Activated naive CD8-positive, alpha-beta T cell (primary cell): ENCODE measurements around the gene DNAJB8.

Experiments
- H3K27ac Mint-ChIP-seq: one replicate; pipeline ENCODE4 v1.8.0; 2021; ENCODE audit warnings: mixed read lengths
- H3K27me3 Mint-ChIP-seq: one replicate; pipeline ENCODE4 v1.8.0; 2021; ENCODE audit warnings: mixed read lengths
- H3K36me3 Mint-ChIP-seq: one replicate; pipeline ENCODE4 v1.8.0; 2021; ENCODE audit warnings: mixed read lengths
- H3K4me1 Mint-ChIP-seq: one replicate; pipeline ENCODE4 v1.8.0; 2021; ENCODE audit warnings: low read depth, mixed read lengths
- H3K4me3 Mint-ChIP-seq: one replicate; pipeline ENCODE4 v1.8.0; 2021; ENCODE audit warnings: mild to moderate bottlenecking, mixed read lengths
- H3K9me3 Mint-ChIP-seq: one replicate; pipeline ENCODE4 v1.8.0; 2021; ENCODE audit warnings: low read depth, mixed read lengths

DNAJB8 gene

DNA sequence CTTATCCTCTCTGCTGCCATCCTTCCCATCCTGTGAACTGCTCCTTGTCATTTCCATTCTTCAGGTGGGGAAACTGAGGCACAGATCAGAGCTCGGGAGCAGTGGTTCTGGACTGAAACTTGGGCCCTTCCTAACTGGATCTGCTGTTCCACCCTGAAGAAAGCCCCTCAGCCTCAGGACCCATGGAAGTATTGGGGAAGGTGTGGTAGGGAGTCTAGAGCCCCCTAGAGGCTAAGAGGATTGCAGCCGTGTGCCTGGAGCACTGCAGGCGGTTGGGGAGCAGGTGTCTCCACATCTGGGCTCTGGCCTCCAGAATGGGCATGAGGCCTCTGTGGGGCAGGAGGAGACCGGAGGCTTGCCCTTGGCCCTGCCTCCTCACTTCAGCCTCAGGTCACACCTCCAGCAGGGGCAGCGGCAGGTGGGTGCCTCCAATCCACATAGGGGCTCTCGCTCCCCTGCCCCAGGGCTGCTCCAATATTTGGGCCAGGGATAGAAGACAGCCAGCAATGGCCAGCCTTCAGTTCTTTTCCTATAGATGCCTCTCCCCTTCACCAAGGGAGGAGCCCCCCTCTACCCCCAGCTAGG, 28.1 kb downstream of the DNAJB8 start:
- Mint-ChIP-seq H3K4me1 (no peaks in the 10 kb centered on the region), H3K36me3 (no peaks in the 10 kb centered on the region), H3K27ac (no peak overlapping the region), H3K4me3 (no peak overlapping the region), H3K9me3 (no peaks in the 10 kb centered on the region), H3K27me3 (peaks cover 12% of the 10 kb centered on the region)

DNA sequence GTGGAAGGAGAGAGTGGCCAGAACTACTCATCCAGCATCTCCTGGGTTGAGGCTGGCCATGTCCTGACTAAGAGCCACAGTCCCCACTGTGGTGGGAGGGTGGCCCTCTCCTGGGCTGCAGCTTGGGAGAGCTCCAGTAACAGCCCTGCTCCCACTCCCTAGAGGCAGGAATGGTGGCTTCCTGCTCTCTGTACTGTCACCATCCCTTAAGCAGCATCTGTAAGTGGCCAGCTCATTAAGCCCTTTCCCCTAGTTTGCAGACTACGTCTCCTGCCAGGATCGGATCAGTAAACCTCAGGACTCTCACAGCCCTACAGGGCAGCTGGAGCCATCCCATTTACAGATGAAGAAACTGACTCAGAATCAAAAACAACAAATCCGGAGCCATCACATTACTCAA, 30.5 kb downstream of the DNAJB8 start:
- Mint-ChIP-seq H3K4me1 (peaks cover 9% of the 10 kb centered on the region), H3K27me3 (peaks cover 24% of the 10 kb centered on the region), H3K9me3 (no peaks in the 10 kb centered on the region), H3K4me3 (no peak overlapping the region), H3K27ac (no peak overlapping the region), H3K36me3 (no peaks in the 10 kb centered on the region)

- no peak overlapping the region for H3K4me3 Mint-ChIP-seq
Observed at GRCh38 chr3:128435561-128435960, 31.1 kb downstream of the DNAJB8 start.

DNA sequence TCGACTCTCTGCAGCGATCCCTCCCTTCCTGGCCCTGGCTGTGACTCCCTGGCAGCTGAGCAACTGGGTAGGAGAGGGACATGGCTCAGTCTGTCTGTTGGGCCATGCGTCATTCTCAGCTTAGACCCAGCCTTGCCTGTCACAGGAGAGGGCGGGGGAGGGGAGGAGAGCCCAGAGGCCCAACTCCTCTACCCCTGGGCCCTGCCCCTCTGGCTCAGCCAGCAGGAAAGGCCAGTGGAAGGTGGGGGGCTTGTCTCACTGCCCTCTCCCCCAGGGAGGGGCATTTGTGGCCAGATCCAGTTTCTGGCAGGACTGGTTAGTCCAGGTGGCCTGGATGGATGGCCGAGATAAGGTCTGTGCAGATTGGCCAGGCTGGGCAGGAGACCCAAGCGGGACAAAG, 31.6 kb downstream of the DNAJB8 start:
- Mint-ChIP-seq H3K9me3 (no peaks in the 10 kb centered on the region), H3K27ac (no peak overlapping the region), H3K4me3 (no peak overlapping the region), H3K36me3 (peaks cover 3% of the 10 kb centered on the region), H3K4me1 (peaks cover 9% of the 10 kb centered on the region), H3K27me3 (peaks cover 27% of the 10 kb centered on the region)

More at GRCh38 chr3:128435561-128435960, 31.1 kb downstream of the DNAJB8 start:
- Mint-ChIP-seq H3K27ac (no peak overlapping the region), H3K27me3 (peaks cover 25% of the 10 kb centered on the region), H3K9me3 (no peaks in the 10 kb centered on the region), H3K4me1 (peaks cover 9% of the 10 kb centered on the region), H3K36me3 (peaks cover 2% of the 10 kb centered on the region)

DNA sequence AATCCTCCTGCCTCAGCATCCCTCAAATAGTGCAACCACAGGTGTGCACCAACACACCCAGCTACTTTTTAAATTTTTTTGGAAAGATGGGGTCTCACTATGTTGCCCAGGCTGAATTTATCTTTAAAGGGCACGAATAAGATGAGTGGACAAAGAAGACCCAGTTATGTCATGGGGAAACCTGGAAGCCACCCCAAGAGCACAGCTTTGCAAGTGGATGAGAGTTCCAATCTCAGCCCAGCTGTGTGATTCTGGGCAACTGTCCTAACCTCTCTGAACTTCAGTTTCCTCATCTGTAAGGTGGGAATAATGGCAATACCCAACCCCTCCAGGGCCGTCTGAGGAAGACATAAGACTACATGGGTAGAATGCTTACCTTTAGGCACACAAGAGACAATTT, 32.2 kb downstream of the DNAJB8 start:
- no peak overlapping the region for H3K27ac Mint-ChIP-seq
- no peak overlapping the region for H3K4me3 Mint-ChIP-seq
- peaks cover 28% of the 10 kb centered on the region for H3K27me3 Mint-ChIP-seq
- H3K4me1 Mint-ChIP-seq, result peaks cover 9% of the 10 kb centered on the region
- H3K36me3 Mint-ChIP-seq, result peaks cover 3% of the 10 kb centered on the region
- H3K9me3 Mint-ChIP-seq, result no peaks in the 10 kb centered on the region

GRCh38 chr3:128433837-128434165, 32.9 kb downstream of the DNAJB8 start:
- H3K27me3 Mint-ChIP-seq, result peaks cover 24% of the 10 kb centered on the region

DNA sequence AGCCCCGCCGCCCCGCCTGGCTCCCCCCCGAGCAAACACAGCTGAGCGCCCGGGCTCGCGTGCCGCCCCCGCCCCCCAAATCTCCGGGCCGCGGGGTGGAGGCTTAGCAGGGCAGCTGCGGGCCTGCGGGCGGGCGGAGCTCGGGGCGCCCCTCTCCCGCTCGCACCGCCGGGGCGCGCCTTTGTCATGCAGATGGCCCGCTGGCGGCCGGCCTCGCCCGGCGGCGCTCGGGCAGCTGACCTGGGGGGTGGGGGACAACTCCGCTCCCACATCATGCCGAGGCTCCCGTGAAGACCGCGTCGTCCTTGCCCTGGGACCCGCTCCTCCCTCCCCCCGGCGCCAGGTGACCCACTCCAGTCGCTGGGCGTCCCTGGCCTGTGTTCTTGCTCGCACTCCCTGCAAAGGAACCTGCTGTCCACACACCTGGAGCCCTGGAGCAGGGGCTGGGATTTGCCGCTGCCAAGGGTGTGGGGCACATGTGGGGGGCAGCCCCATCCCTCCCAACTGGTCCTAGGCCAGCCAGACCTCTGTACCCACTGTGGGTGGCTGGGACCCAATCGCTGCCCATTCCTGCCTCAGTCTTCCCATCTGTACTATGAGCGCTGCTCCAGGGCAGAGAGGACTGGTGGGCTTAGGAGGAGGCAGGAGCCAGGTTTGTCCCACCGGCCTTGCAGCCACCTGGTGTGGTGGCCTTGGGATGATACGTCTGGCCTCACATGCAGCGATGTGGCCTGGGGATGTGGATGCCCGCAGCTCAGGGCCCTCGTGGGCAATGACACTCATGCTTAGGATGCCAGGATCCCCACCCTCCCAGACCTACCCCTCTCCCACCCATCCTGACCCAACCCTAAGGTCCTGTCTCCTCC, 33.5 kb downstream of the DNAJB8 start:
- Mint-ChIP-seq H3K27me3 (peaks cover 24% of the 10 kb centered on the region), H3K9me3 (no peaks in the 10 kb centered on the region), H3K4me1 (peaks cover 9% of the 10 kb centered on the region), H3K36me3 (peaks cover 3% of the 10 kb centered on the region), H3K27ac (no peak overlapping the region), H3K4me3 (peak overlapping the region; percentile 59)

More at GRCh38 chr3:128433837-128434165, 32.9 kb downstream of the DNAJB8 start:
- Mint-ChIP-seq H3K4me1 (peaks cover 9% of the 10 kb centered on the region), H3K27ac (no peak overlapping the region), H3K36me3 (peaks cover 3% of the 10 kb centered on the region), H3K4me3 (no peak overlapping the region), H3K9me3 (no peaks in the 10 kb centered on the region)

- no peaks in the 10 kb centered on the region for H3K9me3 Mint-ChIP-seq
- peak overlapping the region; percentile 66 for H3K4me3 Mint-ChIP-seq
- H3K36me3 Mint-ChIP-seq, result peaks cover 3% of the 10 kb centered on the region
- H3K27me3 Mint-ChIP-seq, result peaks cover 24% of the 10 kb centered on the region
- no peak overlapping the region for H3K27ac Mint-ChIP-seq
- peaks cover 9% of the 10 kb centered on the region for H3K4me1 Mint-ChIP-seq
Observed at GRCh38 chr3:128432301-128432970, 34.3 kb downstream of the DNAJB8 start.

- H3K27ac Mint-ChIP-seq, result no peak overlapping the region
- H3K9me3 Mint-ChIP-seq, result no peaks in the 10 kb centered on the region
- H3K4me1 Mint-ChIP-seq, result peaks cover 9% of the 10 kb centered on the region
- H3K27me3 Mint-ChIP-seq, result peaks cover 24% of the 10 kb centered on the region
- peaks cover 3% of the 10 kb centered on the region for H3K36me3 Mint-ChIP-seq
- H3K4me3 Mint-ChIP-seq, result peak overlapping the region; percentile 66
Observed at GRCh38 chr3:128431803-128432300, 34.8 kb downstream of the DNAJB8 start.

DNA sequence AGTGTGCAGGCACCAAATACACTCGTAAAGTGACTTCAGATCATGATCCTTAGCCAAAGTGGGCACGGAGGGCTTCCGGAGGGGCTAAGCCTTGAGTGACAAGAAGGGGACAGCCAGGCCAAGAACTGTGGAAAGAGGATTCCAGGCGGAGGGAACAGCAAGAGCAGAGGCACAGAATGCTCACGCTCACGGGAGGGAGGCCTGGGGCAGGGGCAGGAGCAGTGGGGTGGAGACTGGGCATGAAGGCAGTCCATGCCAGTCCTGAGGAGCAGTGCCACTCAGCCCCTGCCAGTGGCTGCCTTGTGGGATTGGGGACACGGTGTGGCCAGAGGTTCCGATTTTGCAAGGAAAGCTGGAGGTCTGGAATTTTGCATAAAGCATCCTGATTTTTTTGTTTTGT, 36.0 kb downstream of the DNAJB8 start:
- H3K4me3 Mint-ChIP-seq, result no peak overlapping the region
- H3K4me1 Mint-ChIP-seq, result peaks cover 9% of the 10 kb centered on the region
- no peaks in the 10 kb centered on the region for H3K9me3 Mint-ChIP-seq
- H3K27me3 Mint-ChIP-seq, result peaks cover 22% of the 10 kb centered on the region
- H3K27ac Mint-ChIP-seq, result no peak overlapping the region
- H3K36me3 Mint-ChIP-seq, result peaks cover 3% of the 10 kb centered on the region

DNA sequence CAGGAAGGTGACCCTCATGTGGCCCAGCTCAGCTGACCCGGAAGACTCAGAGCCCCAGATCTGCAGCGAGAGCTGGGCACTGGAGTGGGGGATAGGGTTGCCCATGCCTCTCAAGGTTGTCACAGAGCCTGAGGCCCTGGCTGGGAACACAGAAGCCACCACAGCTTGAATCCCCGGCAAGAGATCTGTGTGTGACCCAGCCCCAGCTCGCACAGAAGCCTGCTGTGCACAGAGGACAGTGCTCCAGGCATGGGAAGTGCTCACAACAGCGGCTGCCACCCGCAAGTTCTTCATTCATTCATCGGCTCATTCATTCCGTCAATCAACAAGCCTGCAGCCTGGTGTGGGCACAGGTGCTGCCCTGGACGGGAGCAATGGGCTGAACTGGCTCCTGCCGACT, 36.4 kb downstream of the DNAJB8 start:
- peaks cover 22% of the 10 kb centered on the region for H3K27me3 Mint-ChIP-seq

DNA sequence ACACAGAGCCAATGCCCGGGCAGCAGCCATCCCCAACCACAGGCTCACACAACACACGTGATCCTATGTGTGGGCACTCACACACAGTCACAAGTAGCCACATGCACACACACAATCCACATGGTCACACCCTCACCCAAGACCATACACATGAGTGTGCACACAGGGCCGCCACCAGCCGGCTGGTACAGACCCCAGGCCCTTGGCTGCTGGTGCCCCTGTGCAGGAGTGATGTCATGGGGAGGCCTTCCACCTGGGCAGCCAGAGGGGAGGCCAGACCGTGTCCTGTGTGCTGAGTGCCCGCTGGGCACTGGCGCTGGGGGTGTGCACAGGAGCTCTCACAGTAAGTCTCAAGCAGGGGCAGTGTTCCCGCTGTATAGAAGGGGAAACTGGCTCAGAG, 36.9 kb downstream of the DNAJB8 start:
- Mint-ChIP-seq H3K9me3 (no peaks in the 10 kb centered on the region), H3K27ac (no peak overlapping the region), H3K27me3 (peaks cover 22% of the 10 kb centered on the region), H3K36me3 (peaks cover 3% of the 10 kb centered on the region), H3K4me3 (no peak overlapping the region), H3K4me1 (peaks cover 9% of the 10 kb centered on the region)

More for the DNA sequence above, 36.4 kb downstream of the DNAJB8 start:
- no peaks in the 10 kb centered on the region for H3K9me3 Mint-ChIP-seq
- no peak overlapping the region for H3K4me3 Mint-ChIP-seq
- peaks cover 3% of the 10 kb centered on the region for H3K36me3 Mint-ChIP-seq
- H3K4me1 Mint-ChIP-seq, result peaks cover 9% of the 10 kb centered on the region
- no peak overlapping the region for H3K27ac Mint-ChIP-seq

- peaks cover 9% of the 10 kb centered on the region for H3K4me1 Mint-ChIP-seq
- H3K9me3 Mint-ChIP-seq, result no peaks in the 10 kb centered on the region
- no peak overlapping the region for H3K4me3 Mint-ChIP-seq
- peaks cover 3% of the 10 kb centered on the region for H3K36me3 Mint-ChIP-seq
- peaks cover 22% of the 10 kb centered on the region for H3K27me3 Mint-ChIP-seq
- no peak overlapping the region for H3K27ac Mint-ChIP-seq
Observed at GRCh38 chr3:128429275-128429674, 37.4 kb downstream of the DNAJB8 start.

DNA sequence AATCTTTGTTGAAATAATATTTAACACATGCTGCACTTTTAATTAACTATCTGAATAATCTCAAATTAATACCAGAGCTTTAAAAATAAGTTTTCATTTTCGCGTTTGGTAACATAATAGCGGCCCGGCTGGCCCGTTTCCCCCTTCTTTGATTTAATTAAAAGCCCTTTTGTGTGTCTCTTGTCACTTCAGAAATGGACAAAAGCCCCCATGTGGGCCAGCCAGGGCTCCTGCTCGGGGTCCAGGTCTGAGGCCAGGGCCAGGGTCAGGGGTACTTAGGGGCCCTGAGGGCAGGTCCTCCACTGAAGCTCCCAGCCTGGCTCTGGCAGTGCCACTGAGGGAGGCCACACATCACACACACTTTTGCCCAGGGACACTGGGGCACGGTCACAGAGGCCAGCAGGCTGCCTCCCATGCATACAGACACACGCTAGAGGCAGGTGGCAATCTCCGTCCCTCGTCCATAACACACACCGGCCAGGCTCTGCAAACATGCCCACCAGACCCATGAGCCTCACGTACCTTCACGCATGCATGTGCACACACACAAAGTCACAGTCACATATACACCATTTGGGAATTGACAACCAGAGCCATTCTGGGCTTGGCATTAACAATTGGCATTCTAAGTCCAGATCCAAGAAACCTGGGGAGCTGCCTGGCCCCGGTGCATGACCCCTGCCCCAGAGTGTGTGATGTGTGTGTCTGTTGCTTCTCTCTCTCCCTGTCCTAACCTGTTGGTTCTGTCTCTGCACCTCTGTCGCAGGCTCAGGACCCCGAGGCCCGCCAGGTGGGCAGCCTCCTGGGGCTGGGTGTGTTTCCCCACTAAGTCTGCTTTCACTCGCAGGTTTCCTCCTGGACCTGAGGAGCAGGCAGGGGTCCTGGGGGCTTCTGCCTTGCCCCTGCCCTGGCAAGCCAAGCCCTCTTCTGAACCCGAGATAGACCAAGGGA, 38.5 kb downstream of the DNAJB8 start:
- no peak overlapping the region for H3K27ac Mint-ChIP-seq
- H3K27me3 Mint-ChIP-seq, result peaks cover 17% of the 10 kb centered on the region
- peaks cover 9% of the 10 kb centered on the region for H3K4me1 Mint-ChIP-seq
- H3K9me3 Mint-ChIP-seq, result no peaks in the 10 kb centered on the region
- H3K36me3 Mint-ChIP-seq, result peaks cover 3% of the 10 kb centered on the region
- H3K4me3 Mint-ChIP-seq, result no peak overlapping the region
